Ishikawa (cell line): Measurements from ENCODE around the gene C12orf57.

ENCODE experiments used
- CEBPB ChIP-seq: IDR thresholded peaks from 2 replicates; pipeline ENCODE4 v1.6.1; 2012
- CREB1 ChIP-seq: IDR thresholded peaks from 2 replicates; pipeline ENCODE4 v1.6.1; 2012; ENCODE audit warnings: low read depth
- EGR1 ChIP-seq: IDR thresholded peaks from 2 replicates; pipeline ENCODE4 v1.6.1; 2012
- EP300 ChIP-seq: IDR thresholded peaks from 2 replicates; pipeline ENCODE4 v1.6.1; 2012; ENCODE audit warnings: borderline replicate concordance
- FOXM1 ChIP-seq: IDR thresholded peaks from 2 replicates; pipeline ENCODE4 v1.6.1; 2012; ENCODE audit warnings: low read depth, borderline replicate concordance
- NFIC ChIP-seq: IDR thresholded peaks from 2 replicates; pipeline ENCODE4 v1.6.1; 2012
- RAD21 ChIP-seq: IDR thresholded peaks from 2 replicates; pipeline ENCODE4 v1.6.1; 2012; ENCODE audit warnings: low read depth
- TAF1 ChIP-seq: IDR thresholded peaks from 2 replicates; pipeline ENCODE4 v1.6.1; 2012; ENCODE audit warnings: low read depth, mild to moderate bottlenecking
- TCF12 ChIP-seq: IDR thresholded peaks from 2 replicates; pipeline ENCODE4 v1.6.1; 2012; ENCODE audit warnings: low read depth
- TEAD4 ChIP-seq: IDR thresholded peaks from 2 replicates; pipeline ENCODE4 v1.6.1; 2012
- YY1 ChIP-seq: IDR thresholded peaks from 2 replicates; pipeline ENCODE4 v1.6.1; 2012; ENCODE audit warnings: low read depth
- ZBTB7A ChIP-seq: IDR thresholded peaks from 2 replicates; pipeline ENCODE4 v1.6.1; 2012; ENCODE audit warnings: low read depth
- TF ChIP-seq, protein P1 (sequence below): IDR thresholded peaks from 2 replicates; pipeline ENCODE4 v1.6.1; 2012
- TF ChIP-seq, protein P2 (sequence below): IDR thresholded peaks from 2 replicates; pipeline ENCODE4 v1.6.1; 2012; ENCODE audit warnings: low read depth, mild to moderate bottlenecking
- TF ChIP-seq, protein P3 (sequence below): IDR thresholded peaks from 2 replicates; pipeline ENCODE4 v1.6.1; 2012

Gene C12orf57

DNA sequence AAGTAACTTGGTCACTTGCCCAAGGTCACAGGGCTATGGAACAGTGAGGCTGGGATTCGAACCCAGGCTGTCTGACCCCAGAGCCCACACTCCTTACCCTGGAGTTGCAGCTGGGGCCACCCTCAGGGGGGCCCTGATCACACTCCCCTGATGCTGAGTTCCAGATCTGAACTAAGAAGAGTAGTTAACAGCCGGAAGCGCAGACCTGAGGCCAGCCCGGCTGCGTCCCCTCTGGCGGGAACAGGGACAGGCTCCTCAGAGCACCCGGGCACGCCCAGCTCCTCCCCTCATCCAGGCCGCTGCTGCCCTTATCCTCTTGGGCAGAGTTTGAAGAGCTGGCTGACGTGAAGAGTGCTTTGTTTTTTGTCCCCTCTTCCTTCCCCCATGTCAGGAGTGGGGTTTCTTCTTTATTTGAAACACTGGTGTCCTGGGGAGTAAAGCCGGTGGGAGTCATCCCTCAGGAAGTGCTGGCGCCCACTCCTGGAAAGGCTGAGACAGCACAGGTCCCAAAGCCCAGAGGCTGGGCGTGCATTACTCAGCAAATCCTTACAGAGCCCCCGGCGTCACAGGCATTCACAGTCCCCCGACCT is 18.0 kb downstream of the C12orf57 start:
- TF ChIP-seq TCF12: peak; percentile 45; the same call in 1 of the 2 replicates
- TF ChIP-seq, protein P1, sequence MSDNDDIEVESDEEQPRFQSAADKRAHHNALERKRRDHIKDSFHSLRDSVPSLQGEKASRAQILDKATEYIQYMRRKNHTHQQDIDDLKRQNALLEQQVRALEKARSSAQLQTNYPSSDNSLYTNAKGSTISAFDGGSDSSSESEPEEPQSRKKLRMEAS: peak; percentile 15
- no peak for TF ChIP-seq CREB1
- no peak for TF ChIP-seq YY1
- TF ChIP-seq, protein P2, sequence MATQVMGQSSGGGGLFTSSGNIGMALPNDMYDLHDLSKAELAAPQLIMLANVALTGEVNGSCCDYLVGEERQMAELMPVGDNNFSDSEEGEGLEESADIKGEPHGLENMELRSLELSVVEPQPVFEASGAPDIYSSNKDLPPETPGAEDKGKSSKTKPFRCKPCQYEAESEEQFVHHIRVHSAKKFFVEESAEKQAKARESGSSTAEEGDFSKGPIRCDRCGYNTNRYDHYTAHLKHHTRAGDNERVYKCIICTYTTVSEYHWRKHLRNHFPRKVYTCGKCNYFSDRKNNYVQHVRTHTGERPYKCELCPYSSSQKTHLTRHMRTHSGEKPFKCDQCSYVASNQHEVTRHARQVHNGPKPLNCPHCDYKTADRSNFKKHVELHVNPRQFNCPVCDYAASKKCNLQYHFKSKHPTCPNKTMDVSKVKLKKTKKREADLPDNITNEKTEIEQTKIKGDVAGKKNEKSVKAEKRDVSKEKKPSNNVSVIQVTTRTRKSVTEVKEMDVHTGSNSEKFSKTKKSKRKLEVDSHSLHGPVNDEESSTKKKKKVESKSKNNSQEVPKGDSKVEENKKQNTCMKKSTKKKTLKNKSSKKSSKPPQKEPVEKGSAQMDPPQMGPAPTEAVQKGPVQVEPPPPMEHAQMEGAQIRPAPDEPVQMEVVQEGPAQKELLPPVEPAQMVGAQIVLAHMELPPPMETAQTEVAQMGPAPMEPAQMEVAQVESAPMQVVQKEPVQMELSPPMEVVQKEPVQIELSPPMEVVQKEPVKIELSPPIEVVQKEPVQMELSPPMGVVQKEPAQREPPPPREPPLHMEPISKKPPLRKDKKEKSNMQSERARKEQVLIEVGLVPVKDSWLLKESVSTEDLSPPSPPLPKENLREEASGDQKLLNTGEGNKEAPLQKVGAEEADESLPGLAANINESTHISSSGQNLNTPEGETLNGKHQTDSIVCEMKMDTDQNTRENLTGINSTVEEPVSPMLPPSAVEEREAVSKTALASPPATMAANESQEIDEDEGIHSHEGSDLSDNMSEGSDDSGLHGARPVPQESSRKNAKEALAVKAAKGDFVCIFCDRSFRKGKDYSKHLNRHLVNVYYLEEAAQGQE: no peak
- no peak for TF ChIP-seq CEBPB
- TF ChIP-seq, protein P3, sequence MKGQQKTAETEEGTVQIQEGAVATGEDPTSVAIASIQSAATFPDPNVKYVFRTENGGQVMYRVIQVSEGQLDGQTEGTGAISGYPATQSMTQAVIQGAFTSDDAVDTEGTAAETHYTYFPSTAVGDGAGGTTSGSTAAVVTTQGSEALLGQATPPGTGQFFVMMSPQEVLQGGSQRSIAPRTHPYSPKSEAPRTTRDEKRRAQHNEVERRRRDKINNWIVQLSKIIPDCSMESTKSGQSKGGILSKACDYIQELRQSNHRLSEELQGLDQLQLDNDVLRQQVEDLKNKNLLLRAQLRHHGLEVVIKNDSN: no peak
- TF ChIP-seq EGR1: no peak
- no peak; the same call in none of the 2 replicates for TF ChIP-seq RAD21
- TF ChIP-seq FOXM1: no peak
- TF ChIP-seq EP300: no peak
- TF ChIP-seq NFIC: no peak
- TF ChIP-seq TEAD4: no peak

DNA sequence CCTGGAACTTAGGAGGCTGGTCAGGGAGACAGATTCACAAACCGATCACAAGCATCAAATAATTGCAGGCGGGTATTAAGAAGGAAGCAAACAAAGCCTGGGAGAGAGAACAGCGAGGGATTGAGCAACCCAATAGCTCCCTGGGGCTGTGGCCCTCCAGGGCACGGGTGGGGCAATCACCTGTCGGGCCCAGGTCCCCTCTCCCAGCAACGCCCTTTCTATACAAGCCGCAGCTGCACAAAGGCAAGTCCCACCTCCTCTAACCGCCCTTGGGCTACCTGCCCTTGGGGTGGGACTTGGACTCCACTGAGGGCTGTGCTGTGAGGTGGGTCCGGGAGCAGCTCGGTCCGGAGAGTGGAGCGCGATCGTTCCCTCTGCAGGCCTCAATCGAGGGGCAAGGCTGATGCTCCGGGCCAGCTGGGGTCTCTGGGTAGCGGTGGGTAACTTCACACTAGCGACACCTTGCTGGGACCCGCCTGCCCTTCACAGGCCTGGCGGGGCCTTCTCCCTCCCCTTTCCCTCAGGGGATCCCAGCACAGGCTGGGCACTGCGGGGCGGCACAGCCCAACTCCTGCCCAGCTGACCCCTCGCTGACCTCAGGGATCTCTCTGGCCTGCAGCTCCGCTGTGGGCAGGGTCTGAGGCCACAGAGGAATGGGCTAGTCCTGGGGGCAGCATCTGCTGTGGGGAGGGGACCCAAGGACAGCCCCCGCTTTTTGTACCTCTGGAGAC is 18.6 kb downstream of the C12orf57 start:
- TF ChIP-seq NFIC (no peak; the same call in 1 of the 2 replicates), CEBPB (peak; percentile 89), EP300 (no peak; the same call in 1 of the 2 replicates), EGR1 (0 out of 2 replicates have a peak, but pooled peaks have one; percentile 21), YY1 (no peak), TCF12 (peak; percentile 5)
- TF ChIP-seq, protein P1: peak; percentile 5; the same call in 1 of the 2 replicates

DNA sequence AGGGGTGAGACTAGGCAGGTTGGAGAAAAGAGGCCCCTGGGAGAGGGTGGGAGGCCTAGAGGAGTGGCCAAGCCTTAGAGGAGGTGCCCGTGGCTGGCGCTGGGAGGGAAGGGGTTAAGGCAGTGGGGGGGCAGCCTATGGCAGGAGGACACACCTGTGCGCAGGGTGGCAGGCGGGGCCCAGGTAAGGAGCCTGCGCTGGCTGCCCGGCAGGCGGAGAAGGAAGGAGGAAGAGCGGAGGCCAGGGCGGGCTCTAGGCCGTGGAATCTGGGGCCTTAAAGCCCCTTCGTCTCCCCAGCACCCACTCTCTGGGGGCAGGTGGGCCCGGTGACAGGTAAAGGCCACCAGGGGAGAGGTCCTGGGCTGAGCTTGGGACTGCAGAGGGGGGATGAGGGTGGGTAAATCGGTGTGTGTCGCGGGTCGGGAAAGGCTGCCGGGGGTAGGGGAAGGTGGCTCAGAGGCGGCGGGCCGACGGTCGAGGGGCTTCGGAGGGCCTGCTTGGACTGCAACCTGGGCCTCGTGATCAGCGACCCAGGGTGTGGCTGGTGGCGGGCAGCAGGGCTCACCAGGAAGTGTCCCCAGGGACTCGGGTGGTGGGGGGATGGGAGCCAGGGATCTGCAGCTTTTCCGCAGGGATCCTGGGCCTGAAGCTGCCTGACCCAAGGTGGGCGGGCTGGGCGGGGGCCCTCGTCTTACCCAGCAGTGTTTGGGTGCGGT is 19.4 kb downstream of the C12orf57 start:
- TF ChIP-seq, protein P3: peak; percentile 43
- no peak for TF ChIP-seq RAD21
- peak; percentile 16; the same call in 1 of the 2 replicates for TF ChIP-seq TEAD4
- TF ChIP-seq, protein P2: 0 out of 2 replicates have a peak, but pooled peaks have one; percentile 8
- TF ChIP-seq EGR1: 0 out of 2 replicates have a peak, but pooled peaks have one; percentile 7
- TF ChIP-seq, protein P1: peak; percentile 67
- peak; percentile 69 for TF ChIP-seq TCF12
- 0 out of 2 replicates have a peak, but pooled peaks have one; percentile 33 for TF ChIP-seq YY1
- TF ChIP-seq FOXM1: no peak
- peak; percentile 35; the same call in 1 of the 2 replicates for TF ChIP-seq EP300
- TF ChIP-seq NFIC: peak; percentile 13; the same call in 1 of the 2 replicates
- TF ChIP-seq CEBPB: no peak
- peak; percentile 88; the same call in 1 of the 2 replicates for TF ChIP-seq ZBTB7A
- peak; percentile 97 for TF ChIP-seq TAF1
- no peak for TF ChIP-seq CREB1

DNA sequence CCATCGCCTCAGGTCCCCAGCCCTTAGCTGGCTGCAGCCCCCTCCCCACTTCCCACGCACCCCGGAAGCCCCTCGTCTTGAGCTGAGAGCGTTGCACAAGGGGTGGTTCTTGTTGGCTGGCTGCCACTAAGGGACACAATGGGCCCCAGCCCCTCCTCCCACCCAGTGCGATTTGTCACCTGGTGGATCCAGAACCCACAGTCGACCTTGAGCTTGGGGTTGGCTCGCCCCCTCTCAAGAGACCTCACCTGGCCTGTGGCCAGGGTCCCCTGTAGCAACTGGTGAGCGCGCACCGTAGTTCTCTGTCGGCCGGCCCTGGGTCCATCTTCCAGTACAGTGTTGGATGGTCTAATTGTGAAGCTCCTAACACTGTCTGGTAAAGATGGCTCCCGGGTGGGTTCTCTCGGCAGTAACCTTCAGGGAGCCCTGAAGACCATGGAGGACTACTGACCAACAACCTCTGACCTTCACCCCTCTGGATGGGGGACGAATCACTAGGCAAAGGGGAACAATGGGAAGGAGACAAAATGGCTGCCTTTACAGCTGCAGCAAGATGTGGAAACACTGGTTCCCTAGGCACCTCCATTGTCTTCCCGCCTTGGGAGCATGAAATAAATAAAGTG is 20.1 kb downstream of the C12orf57 start:
- TF ChIP-seq, protein P3: no peak
- TF ChIP-seq NFIC: peak; percentile 73
- peak; percentile 67; the same call in 1 of the 2 replicates for TF ChIP-seq CEBPB
- peak; percentile 85 for TF ChIP-seq YY1
- no peak for TF ChIP-seq EGR1
- TF ChIP-seq ZBTB7A: peak; percentile 69; the same call in 1 of the 2 replicates
- peak; percentile 25; the same call in 1 of the 2 replicates for TF ChIP-seq TAF1
- TF ChIP-seq RAD21: no peak
- TF ChIP-seq, protein P2: no peak
- TF ChIP-seq, protein P1: no peak
